ENCODE data around the gene CAPN1.
"Not testable (repeated sequence)": the region's sequence is repeated elsewhere in the genome, so short reads cannot be mapped to it uniquely, and the experiment has no call there.

The CAPN1 gene

GRCh38 chr11:65163684-65164083 lies 18.0 kb upstream of the CAPN1 start:
- DNase-seq = no peak

- no peak for DNase-seq
Observed at GRCh38 chr11:65165410-65166317, 16.1 kb upstream of the CAPN1 start.

- DNase-seq = no peak
Observed at GRCh38 chr11:65166893-65167292, 14.8 kb upstream of the CAPN1 start.

- no peak for DNase-seq
Observed at GRCh38 chr11:65167656-65168055, 14.1 kb upstream of the CAPN1 start.

- DNase-seq = no peak
Observed at GRCh38 chr11:65169164-65169641, 12.5 kb upstream of the CAPN1 start.

GRCh38 chr11:65170058-65170534 lies 11.6 kb upstream of the CAPN1 start, which contains the start of gene SPDYC:
Gene SPDYC, plus strand, starts transcription at chr11:65170233. Its CDS starts 1,125 bp downstream, at chr11:65171358.
- no peak for DNase-seq

GRCh38 chr11:65172600-65172999 lies 9.1 kb upstream of the CAPN1 start:
- DNase-seq = no peak

GRCh38 chr11:65174571-65175010 lies 7.1 kb upstream of the CAPN1 start:
- not testable (repeated sequence) for DNase-seq

- DNase-seq = peak; percentile 44 to 49
Observed at GRCh38 chr11:65180877-65181568, 705 bp upstream of the CAPN1 start.

- peak in 1 of 2 experiments; percentile 13 for DNase-seq
Observed at GRCh38 chr11:65182258-65183170, 786 bp downstream of the CAPN1 start.

GRCh38 chr11:65183201-65183891 lies 1.6 kb downstream of the CAPN1 start:
- no peak for DNase-seq

GRCh38 chr11:65184146-65184545 lies 2.4 kb downstream of the CAPN1 start:
- DNase-seq = no peak

- DNase-seq = no peak
Observed at GRCh38 chr11:65185171-65185570, 3.4 kb downstream of the CAPN1 start.

GRCh38 chr11:65185869-65186341 lies 4.2 kb downstream of the CAPN1 start:
- no peak for DNase-seq

- DNase-seq = no peak
Observed at GRCh38 chr11:65186701-65187100, 5.0 kb downstream of the CAPN1 start.

GRCh38 chr11:65187146-65187675 lies 5.5 kb downstream of the CAPN1 start:
- DNase-seq = no peak

GRCh38 chr11:65187971-65188461 lies 6.3 kb downstream of the CAPN1 start:
- no peak for DNase-seq

GRCh38 chr11:65188486-65188885 lies 6.8 kb downstream of the CAPN1 start:
- no peak for DNase-seq

GRCh38 chr11:65189191-65189590 lies 7.5 kb downstream of the CAPN1 start:
- no peak for DNase-seq

- no peak for DNase-seq
Observed at GRCh38 chr11:65194564-65194963, 12.8 kb downstream of the CAPN1 start.

GRCh38 chr11:65204143-65204542 lies 22.4 kb downstream of the CAPN1 start:
- no peak for DNase-seq

Measured in NCI-H1930 (cell line).